Measurements from ENCODE around the gene CACNA1G.

The CACNA1G gene

GRCh38 chr17:50619489-50619888, 59.0 kb downstream of the CACNA1G start:
- DNase-seq (ENCODE audit: low read depth in 2 of 2), result no peak
- TF ChIP-seq, protein P1, sequence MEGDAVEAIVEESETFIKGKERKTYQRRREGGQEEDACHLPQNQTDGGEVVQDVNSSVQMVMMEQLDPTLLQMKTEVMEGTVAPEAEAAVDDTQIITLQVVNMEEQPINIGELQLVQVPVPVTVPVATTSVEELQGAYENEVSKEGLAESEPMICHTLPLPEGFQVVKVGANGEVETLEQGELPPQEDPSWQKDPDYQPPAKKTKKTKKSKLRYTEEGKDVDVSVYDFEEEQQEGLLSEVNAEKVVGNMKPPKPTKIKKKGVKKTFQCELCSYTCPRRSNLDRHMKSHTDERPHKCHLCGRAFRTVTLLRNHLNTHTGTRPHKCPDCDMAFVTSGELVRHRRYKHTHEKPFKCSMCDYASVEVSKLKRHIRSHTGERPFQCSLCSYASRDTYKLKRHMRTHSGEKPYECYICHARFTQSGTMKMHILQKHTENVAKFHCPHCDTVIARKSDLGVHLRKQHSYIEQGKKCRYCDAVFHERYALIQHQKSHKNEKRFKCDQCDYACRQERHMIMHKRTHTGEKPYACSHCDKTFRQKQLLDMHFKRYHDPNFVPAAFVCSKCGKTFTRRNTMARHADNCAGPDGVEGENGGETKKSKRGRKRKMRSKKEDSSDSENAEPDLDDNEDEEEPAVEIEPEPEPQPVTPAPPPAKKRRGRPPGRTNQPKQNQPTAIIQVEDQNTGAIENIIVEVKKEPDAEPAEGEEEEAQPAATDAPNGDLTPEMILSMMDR (IDR thresholded peaks at IDR 0.05; ENCODE audit: low read depth, low read length), result no peak
- no peak overlapping the region for H3K4me3 ChIP-seq (replicated peaks in 1 of 2; ENCODE audit: low read depth in 2 of 2, low read length in 2 of 2)

GRCh38 chr17:50620237-50620636, 59.7 kb downstream of the CACNA1G start:
- TF ChIP-seq, protein P1 (IDR thresholded peaks at IDR 0.05; ENCODE audit: low read depth, low read length), result no peak
- DNase-seq (ENCODE audit: low read depth in 2 of 2), result no peak
- H3K4me3 ChIP-seq (replicated peaks in 1 of 2; ENCODE audit: low read depth in 2 of 2, low read length in 2 of 2), result no peak overlapping the region

- no peak for DNase-seq (ENCODE audit: low read depth in 2 of 2)
- H3K4me3 ChIP-seq (replicated peaks in 1 of 2; ENCODE audit: low read depth in 2 of 2, low read length in 2 of 2), result no peak overlapping the region
- TF ChIP-seq, protein P1 (IDR thresholded peaks at IDR 0.05; ENCODE audit: low read depth, low read length), result no peak
Observed at GRCh38 chr17:50620858-50621257, 60.3 kb downstream of the CACNA1G start.

- TF ChIP-seq, protein P1 (IDR thresholded peaks at IDR 0.05; ENCODE audit: low read depth, low read length), result no peak
Observed at GRCh38 chr17:50621574-50622031, 61.1 kb downstream of the CACNA1G start.

GRCh38 chr17:50624321-50624934, 63.9 kb downstream of the CACNA1G start:
- TF ChIP-seq, protein P1 (IDR thresholded peaks at IDR 0.05; ENCODE audit: low read depth, low read length), result no peak
- DNase-seq (ENCODE audit: low read depth in 2 of 2), result no peak
- H3K4me3 ChIP-seq (replicated peaks in 1 of 2; ENCODE audit: low read depth in 2 of 2, low read length in 2 of 2), result no peak overlapping the region

More at GRCh38 chr17:50621574-50622031, 61.1 kb downstream of the CACNA1G start:
- peak; percentile 24 to 49 for DNase-seq (ENCODE audit: low read depth in 2 of 2)
- H3K4me3 ChIP-seq (replicated peaks in 1 of 2; ENCODE audit: low read depth in 2 of 2, low read length in 2 of 2), result no peak overlapping the region

GRCh38 chr17:50625032-50625871, 64.7 kb downstream of the CACNA1G start:
- TF ChIP-seq, protein P1 (IDR thresholded peaks at IDR 0.05; ENCODE audit: low read depth, low read length), result no peak
- no peak overlapping the region for H3K4me3 ChIP-seq (replicated peaks in 1 of 2; ENCODE audit: low read depth in 2 of 2, low read length in 2 of 2)
- no peak for DNase-seq (ENCODE audit: low read depth in 2 of 2)
